SU-DHL-6 (cell line): ENCODE measurements around the gene EIF4E1B.

Experiments used
- CTCF ChIP-seq: fragments of 200-600 bp; sonication (generic); IDR thresholded peaks from one replicate; pipeline ENCODE4 v1.5.1; 2017; ENCODE audit warnings: antibody characterized with exemption, mild to moderate bottlenecking, low read length, moderate library complexity; ENCODE audit not compliant: insufficient read depth, poor library complexity, severe bottlenecking
- EZH2phosphoT487 ChIP-seq: fragments of 200-600 bp; sonication (generic), shearing (Covaris generic); conservative IDR thresholded peaks from 2 replicates; pipeline ENCODE4 v1.6.1; 2018; ENCODE audit warnings: mild to moderate bottlenecking, antibody characterized with exemption, low read length, moderate library complexity, mixed read lengths

DNA sequence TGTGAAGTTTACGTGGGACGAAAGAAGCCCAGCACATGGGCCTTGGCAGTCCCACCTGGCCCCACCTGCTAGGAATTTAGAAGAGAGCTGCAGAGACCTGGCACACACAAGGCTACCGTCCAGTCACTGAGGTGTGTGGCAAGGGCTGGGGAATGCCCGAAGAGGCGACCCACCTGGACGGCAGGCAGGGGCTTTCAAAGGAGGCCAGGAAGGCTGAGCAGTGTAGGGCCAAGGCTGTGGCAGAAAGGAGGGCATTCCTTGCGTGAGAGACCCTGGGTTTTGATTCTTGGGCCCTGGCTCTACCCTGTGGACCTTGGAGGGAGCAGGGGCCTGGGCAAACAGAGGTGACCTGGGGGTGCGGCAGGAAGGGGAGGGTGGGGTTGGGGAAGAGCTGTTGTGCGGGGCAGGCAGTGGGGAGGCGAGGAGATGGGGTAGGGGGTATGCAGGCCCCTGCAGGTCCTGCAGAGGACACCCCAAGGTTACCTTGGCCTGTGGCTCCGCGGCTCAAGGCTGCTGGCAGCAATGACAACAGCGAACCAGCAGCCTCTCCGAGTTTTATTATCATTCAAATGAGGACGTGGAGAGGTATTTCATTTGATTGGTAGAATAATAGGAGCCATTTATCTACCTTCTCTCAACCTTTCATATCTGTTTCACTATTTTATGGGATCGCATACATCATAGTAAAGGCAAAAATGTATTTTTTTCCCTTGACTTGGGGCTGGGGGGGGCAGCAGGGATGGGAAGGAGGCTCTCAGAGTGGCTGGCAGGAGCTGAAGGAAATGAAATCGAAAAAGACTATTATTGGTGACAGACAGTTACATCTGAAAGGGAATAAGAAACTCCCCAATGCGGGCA, 41.6 kb downstream of the EIF4E1B start:
- TF ChIP-seq CTCF (no peak), EZH2phosphoT487 (no peak)
